Measurements from ENCODE around the gene OPCML.

Gene OPCML

DNA sequence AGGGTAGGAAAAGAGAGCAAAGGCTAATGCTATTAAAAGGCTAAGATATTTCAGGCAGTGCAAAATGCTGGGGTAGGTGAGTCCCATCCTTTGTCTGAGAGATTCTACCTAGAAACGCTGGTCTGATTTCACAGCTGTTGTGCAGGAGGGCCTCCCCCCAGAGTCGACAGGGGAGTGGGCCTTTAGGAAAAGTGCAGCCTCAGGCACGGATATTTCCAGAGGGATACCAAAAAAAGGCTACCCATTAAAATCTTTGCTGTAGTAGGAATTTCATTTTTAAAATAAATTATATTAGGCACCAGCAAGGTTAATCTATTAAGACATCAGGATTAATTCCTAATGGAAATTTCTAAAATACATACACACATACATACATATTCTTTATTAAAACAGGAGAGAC lies 280.5 kb downstream of the OPCML start:
- DNase-seq (ENCODE audit: low spot score) = no peak
- in situ Hi-C loops (cut with MboI; ENCODE audit: low sequenced_read_pairs, unreplicated experiment) = no loop called here
- TF ChIP-seq, protein P1, sequence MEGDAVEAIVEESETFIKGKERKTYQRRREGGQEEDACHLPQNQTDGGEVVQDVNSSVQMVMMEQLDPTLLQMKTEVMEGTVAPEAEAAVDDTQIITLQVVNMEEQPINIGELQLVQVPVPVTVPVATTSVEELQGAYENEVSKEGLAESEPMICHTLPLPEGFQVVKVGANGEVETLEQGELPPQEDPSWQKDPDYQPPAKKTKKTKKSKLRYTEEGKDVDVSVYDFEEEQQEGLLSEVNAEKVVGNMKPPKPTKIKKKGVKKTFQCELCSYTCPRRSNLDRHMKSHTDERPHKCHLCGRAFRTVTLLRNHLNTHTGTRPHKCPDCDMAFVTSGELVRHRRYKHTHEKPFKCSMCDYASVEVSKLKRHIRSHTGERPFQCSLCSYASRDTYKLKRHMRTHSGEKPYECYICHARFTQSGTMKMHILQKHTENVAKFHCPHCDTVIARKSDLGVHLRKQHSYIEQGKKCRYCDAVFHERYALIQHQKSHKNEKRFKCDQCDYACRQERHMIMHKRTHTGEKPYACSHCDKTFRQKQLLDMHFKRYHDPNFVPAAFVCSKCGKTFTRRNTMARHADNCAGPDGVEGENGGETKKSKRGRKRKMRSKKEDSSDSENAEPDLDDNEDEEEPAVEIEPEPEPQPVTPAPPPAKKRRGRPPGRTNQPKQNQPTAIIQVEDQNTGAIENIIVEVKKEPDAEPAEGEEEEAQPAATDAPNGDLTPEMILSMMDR (IDR thresholded peaks at IDR 0.05; ENCODE audit: borderline replicate concordance, control extremely low read depth, extremely low read depth, insufficient read depth, missing control alignments) = no peak

DNA sequence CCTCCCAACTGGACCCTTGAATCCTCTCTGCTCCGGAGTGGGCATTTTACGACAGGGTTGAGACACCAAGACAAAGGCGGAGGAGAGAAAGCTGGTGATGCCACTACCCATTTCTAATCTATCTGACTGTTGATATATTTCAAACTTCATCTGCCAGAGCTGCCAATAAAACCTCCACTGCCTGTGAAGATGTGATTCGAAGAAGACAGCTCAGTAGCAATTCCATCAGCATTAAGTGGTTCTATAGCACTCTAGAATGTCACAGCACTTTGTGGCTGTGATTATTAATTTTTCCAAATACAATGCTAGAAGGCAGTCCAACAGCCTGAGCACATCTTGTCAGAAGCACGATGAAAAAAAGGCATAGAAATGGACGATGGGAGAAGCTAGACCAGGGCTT lies 282.8 kb downstream of the OPCML start:
- no peak for DNase-seq (ENCODE audit: low spot score)
- in situ Hi-C loops (cut with MboI; ENCODE audit: low sequenced_read_pairs, unreplicated experiment) = no loop called here
- TF ChIP-seq, protein P1 (IDR thresholded peaks at IDR 0.05; ENCODE audit: borderline replicate concordance, control extremely low read depth, extremely low read depth, insufficient read depth, missing control alignments) = no peak

DNA sequence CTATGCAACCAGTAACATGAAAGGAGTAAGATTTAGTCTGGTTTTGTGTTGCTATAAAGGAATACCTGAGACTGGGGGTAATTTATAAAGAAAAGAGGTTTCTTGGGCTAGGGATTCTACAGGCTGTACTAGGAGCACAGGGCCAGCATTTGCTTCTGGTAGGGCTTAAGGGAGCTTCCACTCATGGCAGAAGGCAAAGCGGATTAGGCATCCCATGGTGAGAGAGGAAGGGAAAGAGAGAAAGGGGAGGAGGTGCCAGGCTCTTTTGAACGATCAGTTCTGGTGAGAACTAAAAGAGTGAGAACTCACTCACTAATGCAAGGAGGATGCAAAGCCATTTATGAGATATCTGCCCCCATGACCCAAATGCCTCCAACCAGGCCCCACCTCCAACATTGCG lies 283.2 kb downstream of the OPCML start:
- DNase-seq (ENCODE audit: low spot score) = no peak
- in situ Hi-C loops (cut with MboI; ENCODE audit: low sequenced_read_pairs, unreplicated experiment) = no loop called here
- TF ChIP-seq, protein P1 (IDR thresholded peaks at IDR 0.05; ENCODE audit: borderline replicate concordance, control extremely low read depth, extremely low read depth, insufficient read depth, missing control alignments) = no peak

DNA sequence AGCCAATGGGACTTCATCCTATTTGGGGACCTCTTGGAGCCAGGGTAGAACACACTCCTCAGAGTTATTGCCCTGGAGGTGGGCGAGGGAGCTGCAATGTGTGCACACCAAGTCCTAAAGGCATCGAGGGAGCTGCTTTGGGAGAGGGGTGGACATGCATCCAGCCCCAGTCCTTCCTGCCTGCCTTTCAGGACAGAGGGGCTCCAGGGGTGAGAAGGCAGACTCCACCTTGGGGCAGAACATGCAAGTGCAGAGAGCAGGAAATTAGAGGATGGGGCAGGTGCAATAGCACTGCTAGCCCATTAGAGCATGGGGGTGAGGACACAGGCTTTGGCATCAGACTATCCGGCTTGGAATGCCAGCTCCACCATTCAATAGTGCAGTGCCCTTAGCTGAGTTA lies 288.5 kb downstream of the OPCML start:
- in situ Hi-C loops (cut with MboI; ENCODE audit: low sequenced_read_pairs, unreplicated experiment) = no loop called here
- DNase-seq (ENCODE audit: low spot score) = no peak
- TF ChIP-seq, protein P1 (IDR thresholded peaks at IDR 0.05; ENCODE audit: borderline replicate concordance, control extremely low read depth, extremely low read depth, insufficient read depth, missing control alignments) = no peak

DNA sequence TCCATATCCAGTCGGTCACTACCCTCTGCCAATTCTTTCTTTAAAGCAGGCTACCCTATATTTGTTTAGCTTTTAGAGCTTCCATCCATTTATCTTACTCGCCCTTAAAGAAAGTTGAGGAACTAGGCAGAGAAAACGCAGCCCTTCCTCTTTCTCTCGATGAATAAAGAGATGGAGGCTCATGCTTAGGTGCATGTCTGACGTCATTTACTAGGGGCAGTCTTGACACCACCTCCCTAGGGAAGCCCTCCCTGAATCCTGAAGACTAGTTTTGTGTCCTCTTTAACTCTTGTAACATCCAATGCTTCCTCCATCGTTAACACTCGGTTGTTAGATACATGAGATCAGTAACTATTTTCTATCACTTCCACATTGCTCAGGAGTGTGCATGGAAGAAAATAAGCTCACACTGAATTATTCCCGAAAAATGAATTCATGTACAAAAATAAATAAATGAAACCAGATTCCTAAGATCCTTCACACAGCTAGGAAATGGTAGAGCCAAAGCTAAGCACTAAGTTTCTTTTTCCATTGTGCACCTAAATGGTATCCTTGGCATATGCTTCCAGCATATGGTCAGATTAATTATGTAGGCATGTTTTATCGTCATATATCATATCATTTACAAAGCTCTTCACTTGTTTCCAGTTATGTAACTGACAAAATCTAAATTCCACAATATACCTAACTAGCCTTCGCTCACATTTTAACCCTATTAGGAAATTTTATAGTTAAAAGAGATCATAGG lies 291.2 kb downstream of the OPCML start:
- TF ChIP-seq, protein P1 (IDR thresholded peaks at IDR 0.05; ENCODE audit: borderline replicate concordance, control extremely low read depth, extremely low read depth, insufficient read depth, missing control alignments) = no peak
- no peak for DNase-seq (ENCODE audit: low spot score)
- in situ Hi-C loops (cut with MboI; ENCODE audit: low sequenced_read_pairs, unreplicated experiment) = no loop called here

DNA sequence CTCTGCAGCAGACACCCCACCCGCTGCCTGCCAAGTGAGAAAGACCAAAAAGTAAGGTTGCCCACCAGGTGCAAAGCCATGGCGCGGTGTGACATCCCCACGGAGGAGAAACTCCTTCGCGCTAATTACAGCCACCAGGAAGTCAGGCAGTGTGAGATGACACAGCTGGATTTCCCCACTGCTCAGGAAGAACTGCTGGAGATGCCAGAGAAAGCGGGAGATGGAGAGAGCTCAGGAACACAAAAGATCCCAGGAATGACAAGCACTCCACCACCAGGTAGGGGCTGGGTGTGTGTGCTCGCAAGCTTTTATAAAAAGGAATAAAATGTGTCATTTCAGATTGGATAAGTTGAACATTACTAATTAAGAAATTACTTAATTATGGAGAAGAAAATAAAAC lies 292.7 kb downstream of the OPCML start:
- TF ChIP-seq, protein P1 (IDR thresholded peaks at IDR 0.05; ENCODE audit: borderline replicate concordance, control extremely low read depth, extremely low read depth, insufficient read depth, missing control alignments) = no peak
- DNase-seq (ENCODE audit: low spot score) = no peak
- in situ Hi-C loops (cut with MboI; ENCODE audit: low sequenced_read_pairs, unreplicated experiment) = no loop called here
